HCT116 (cell line): Measurements from ENCODE around the gene TPSD1. TPM values are rescaled to one million over a fixed set of nuclear protein-coding genes. Genes with fewer than 3 reads are reported as not detected.

Source experiments
- ATAC-seq: fragments of 200-7000 bp; cut with Tn5 transposase; 2 replicates; pipeline ENCODE4 v1.9.1; 2020; ENCODE audit warnings: mild to moderate bottlenecking, moderate library complexity
- BruUV-seq: library from RNA; stranded (reverse); fragments of 400-500 nt; replicated peaks from 2 replicates; lab custom pipeline; 2021; lab: Mats Ljungman, UMichigan
- CTCF ChIA-PET: fragments of 300-600 bp; sonication (Branson Sonifier 250); formaldehyde crosslinking; loops from one replicate; lab custom pipeline; 2021; ENCODE audit warnings: antibody characterized with exemption; lab: Charles Lee
- POLR2A ChIA-PET: fragments of 300-600, 350-600 bp; sonication (Branson Sonifier 250); formaldehyde crosslinking; loops from one replicate; lab custom pipeline; 2021; ENCODE audit warnings: antibody characterized with exemption; lab: Charles Lee
- RAD21 ChIA-PET, 2 experiments: fragments of 300-600 bp; sonication (Branson Sonifier 250); formaldehyde crosslinking; loops; one replicate each; lab custom pipeline; 2023; ENCODE audit warnings: low total read pairs in 2 of 2; ENCODE audit not compliant: uncharacterized antibody in 2 of 2, unreplicated experiment in 2 of 2, low non-redundant PET in 1 of 2; lab: Charles Lee
- DNase-seq: peaks from one replicate; pipeline ENCODE4 v3.0.0-alpha.2; 2010; ENCODE audit warnings: low read depth, low spot score
- H2AFZ ChIP-seq: fragments of 200-600 bp; shearing (Covaris generic), sonication (generic); 2 replicates; pipeline ENCODE4 v1.6.1; 2017; ENCODE audit warnings: low read depth, mixed run types, mixed read lengths, antibody characterized with exemption, low read length; ENCODE audit not compliant: poor library complexity, severe bottlenecking
- H3K27ac ChIP-seq: 2 replicates; pipeline ENCODE4 v1.5.1; 2012; ENCODE audit warnings: low read depth, low read length
- H3K27me3 ChIP-seq: fragments of 200-600 bp; sonication (generic); 2 replicates; pipeline ENCODE4 v1.6.1; 2016; ENCODE audit warnings: mixed run types, low read length, mixed read lengths; ENCODE audit not compliant: insufficient read depth
- H3K36me3 ChIP-seq, 2 experiments: fragments of 200-500 bp in 1 of 2; fragments of 200-600 bp in 1 of 2; sonication (Bioruptor generic) in 1 of 2; sonication (generic) in 1 of 2; 2 replicates each; pipeline versions ENCODE4 v1.5.1 to v1.6.1; 2014 to 2016; ENCODE audit warnings: low read length in 2 of 2, inconsistent platforms in 1 of 2, mixed read lengths in 1 of 2, mixed run types in 1 of 2; ENCODE audit not compliant: insufficient read depth in 2 of 2, control insufficient read depth in 1 of 2
- H3K4me1 ChIP-seq, 2 experiments: fragments of 200-600 bp in 1 of 2; sonication (generic) in 1 of 2; 2 replicates each; pipeline versions ENCODE4 v1.5.1 to v1.6.1; 2012 to 2017; ENCODE audit warnings: low read length in 2 of 2, inconsistent platforms in 1 of 2, mild to moderate bottlenecking in 1 of 2, mixed read lengths in 1 of 2, mixed run types in 1 of 2, moderate library complexity in 1 of 2; ENCODE audit not compliant: insufficient read depth in 2 of 2, control insufficient read depth in 1 of 2
- H3K4me2 ChIP-seq: fragments of 200-600 bp; sonication (generic); 2 replicates; pipeline ENCODE4 v1.6.1; 2017; ENCODE audit warnings: mixed run types, low read length, mixed read lengths
- H3K4me3 ChIP-seq, 2 experiments: fragments of 200-600 bp in 1 of 2; sonication (generic) in 1 of 2; replicated peaks in 1 of 2; 2 replicates each; pipeline ENCODE4 v1.5.1; 2011 to 2016; ENCODE audit warnings: low read length in 2 of 2, control low read depth in 1 of 2, low read depth in 1 of 2, mild to moderate bottlenecking in 1 of 2, mixed read lengths in 1 of 2, mixed run types in 1 of 2
- H3K79me2 ChIP-seq: fragments of 200-600 bp; sonication (generic); 2 replicates; pipeline ENCODE4 v1.6.1; 2017; ENCODE audit warnings: mild to moderate bottlenecking, mixed run types, low read length, moderate library complexity, mixed read lengths; ENCODE audit not compliant: insufficient read depth
- H3K9ac ChIP-seq: fragments of 200-600 bp; sonication (generic); 2 replicates; pipeline ENCODE4 v1.6.1; 2016; ENCODE audit warnings: low read length, mixed read lengths
- H3K9me2 ChIP-seq: fragments of 200-600 bp; sonication (generic), shearing (Covaris generic); 2 replicates; pipeline ENCODE4 v1.6.1; 2017; ENCODE audit warnings: mixed run types, mild to moderate bottlenecking, moderate library complexity; ENCODE audit not compliant: insufficient read depth
- H3K9me3 ChIP-seq, 2 experiments: fragments of 200-500 bp in 1 of 2; fragments of 200-600 bp in 1 of 2; sonication (Bioruptor generic) in 1 of 2; sonication (generic) in 1 of 2; 2 replicates each; pipeline ENCODE4 v1.6.1; 2014 to 2017; ENCODE audit warnings: low read length in 2 of 2, mixed read lengths in 2 of 2, inconsistent platforms in 1 of 2, low read depth in 1 of 2, mild to moderate bottlenecking in 1 of 2, mixed run types in 1 of 2, moderate library complexity in 1 of 2; ENCODE audit not compliant: control insufficient read depth in 1 of 2, insufficient read depth in 1 of 2
- H4K20me1 ChIP-seq: fragments of 200-600 bp; sonication (generic), shearing (Covaris generic); 2 replicates; pipeline ENCODE4 v1.6.1; 2017; ENCODE audit warnings: mixed run types, mild to moderate bottlenecking, moderate library complexity; ENCODE audit not compliant: insufficient read depth
- CEBPB ChIP-seq: IDR thresholded peaks from 2 replicates; pipeline ENCODE4 v1.6.1; 2012; ENCODE audit warnings: low read depth
- EGR1 ChIP-seq: IDR thresholded peaks from 2 replicates; pipeline ENCODE4 v1.6.1; 2012; ENCODE audit warnings: low read depth
- ELF1 ChIP-seq: IDR thresholded peaks from 2 replicates; pipeline ENCODE4 v1.6.1; 2012; ENCODE audit warnings: low read depth, borderline replicate concordance
- EZH2 ChIP-seq: fragments of 200-600 bp; sonication (generic); IDR thresholded peaks from 2 replicates; pipeline ENCODE4 v1.6.1; 2017; ENCODE audit warnings: antibody characterized with exemption, mixed run types
- FOSL1 ChIP-seq: IDR thresholded peaks from 2 replicates; pipeline ENCODE4 v1.6.1; 2012; ENCODE audit warnings: low read depth
- MAX ChIP-seq: IDR thresholded peaks from 2 replicates; pipeline ENCODE4 v1.6.1; 2012
- POLR2A ChIP-seq: IDR thresholded peaks from 2 replicates; pipeline ENCODE4 v1.7.0; 2011; ENCODE audit warnings: borderline replicate concordance; ENCODE audit not compliant: insufficient read depth, insufficient read length; ENCODE audit errors: extremely low read depth
- POLR2AphosphoS5 ChIP-seq: IDR thresholded peaks from 2 replicates; pipeline ENCODE4 v1.6.1; 2011; ENCODE audit warnings: mild to moderate bottlenecking, low read depth, low read length, moderate library complexity
- RAD21 ChIP-seq: IDR thresholded peaks from 2 replicates; pipeline ENCODE4 v1.6.1; 2012; ENCODE audit warnings: low read depth, mild to moderate bottlenecking
- SP1 ChIP-seq: IDR thresholded peaks from 2 replicates; pipeline ENCODE4 v1.6.1; 2012; ENCODE audit warnings: low read depth
- TCF7L2 ChIP-seq: IDR thresholded peaks from 2 replicates; pipeline ENCODE4 v1.7.0; 2011; ENCODE audit warnings: borderline replicate concordance, inconsistent platforms; ENCODE audit not compliant: insufficient read depth, insufficient read length; ENCODE audit errors: extremely low read depth
- ZFX ChIP-seq: fragments of 450-650 bp; IDR thresholded peaks from 2 replicates; pipeline ENCODE4 v1.6.1; 2017
- intact Hi-C: fragments of 100-400 bp; cut with micrococcal nuclease; formaldehyde crosslinking; loops from 2 replicates; pipeline ENCODE4 v1.10.0; 2022
- total RNA-seq: library from RNA; stranded (reverse); gene quantifications from one replicate; pipeline ENCODE4 v1.2.1, GENCODE V29; 2021; ENCODE audit not compliant: unreplicated experiment
- TF ChIP-seq, protein P1 (sequence below), 3 experiments: fragments of 200-600 bp in 1 of 3; sonication (generic) in 1 of 3; IDR thresholded peaks in 2 of 3; conservative IDR thresholded peaks in 1 of 3; 2 replicates each; pipeline ENCODE4 v1.5.1; 2012 to 2017; ENCODE audit warnings: low read depth in 2 of 3, low read length in 2 of 3, antibody characterized with exemption in 1 of 3, borderline replicate concordance in 1 of 3, control low read depth in 1 of 3, mild to moderate bottlenecking in 1 of 3, mixed read lengths in 1 of 3, mixed run types in 1 of 3, moderate library complexity in 1 of 3; ENCODE audit not compliant: insufficient read depth in 1 of 3

Gene TPSD1
- total RNA-seq, 1 experiment from 2014 or later, result not detected

- intact Hi-C loops, result no loop called here
- Histone ChIP-seq H2AFZ (no peak overlapping the region), H4K20me1 (no peaks in the 10 kb centered on the region), H3K9ac (no peak overlapping the region), H3K9me2 (no peaks in the 10 kb centered on the region), H3K4me3 (no peak overlapping the region), H3K4me2 (no peak overlapping the region), H3K27me3 (peaks cover 2% of the 10 kb centered on the region; the same call in 1 of the 2 replicates), H3K9me3 (no peaks in the 10 kb centered on the region; a peak in 1 of 4 replicates), H3K36me3 (no peaks in the 10 kb centered on the region), H3K79me2 (no peaks in the 10 kb centered on the region), H3K4me1 (peaks cover 4 to 5% of the 10 kb centered on the region in 2 experiments; a peak in 3 of 4 replicates), H3K27ac (no peak overlapping the region)
- DNase-seq (no peak), ATAC-seq (no peak)
- CTCF ChIA-PET, result no interaction called here
- BruUV-seq, result no TSS peak
- POLR2A ChIA-PET, result no interaction called here
- RAD21 ChIA-PET, result no interaction called here
- TF ChIP-seq EGR1 (no peak), CEBPB (no peak), POLR2AphosphoS5 (no peak), TCF7L2 (no peak), SP1 (no peak), ZFX (no peak), FOSL1 (no peak), MAX (no peak), EZH2 (no peak), POLR2A (no peak), ELF1 (no peak), RAD21 (no peak)
- TF ChIP-seq, protein P1, sequence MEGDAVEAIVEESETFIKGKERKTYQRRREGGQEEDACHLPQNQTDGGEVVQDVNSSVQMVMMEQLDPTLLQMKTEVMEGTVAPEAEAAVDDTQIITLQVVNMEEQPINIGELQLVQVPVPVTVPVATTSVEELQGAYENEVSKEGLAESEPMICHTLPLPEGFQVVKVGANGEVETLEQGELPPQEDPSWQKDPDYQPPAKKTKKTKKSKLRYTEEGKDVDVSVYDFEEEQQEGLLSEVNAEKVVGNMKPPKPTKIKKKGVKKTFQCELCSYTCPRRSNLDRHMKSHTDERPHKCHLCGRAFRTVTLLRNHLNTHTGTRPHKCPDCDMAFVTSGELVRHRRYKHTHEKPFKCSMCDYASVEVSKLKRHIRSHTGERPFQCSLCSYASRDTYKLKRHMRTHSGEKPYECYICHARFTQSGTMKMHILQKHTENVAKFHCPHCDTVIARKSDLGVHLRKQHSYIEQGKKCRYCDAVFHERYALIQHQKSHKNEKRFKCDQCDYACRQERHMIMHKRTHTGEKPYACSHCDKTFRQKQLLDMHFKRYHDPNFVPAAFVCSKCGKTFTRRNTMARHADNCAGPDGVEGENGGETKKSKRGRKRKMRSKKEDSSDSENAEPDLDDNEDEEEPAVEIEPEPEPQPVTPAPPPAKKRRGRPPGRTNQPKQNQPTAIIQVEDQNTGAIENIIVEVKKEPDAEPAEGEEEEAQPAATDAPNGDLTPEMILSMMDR (IDR thresholded peaks at IDR 0.05 in 2 of 3, conservative IDR thresholded peaks at IDR 0.05 in 1 of 3; ENCODE audit: borderline replicate concordance in 1 of 3, insufficient read depth in 1 of 3, low read depth in 2 of 3, low read length in 2 of 3), result no peak
These were observed 8.6 kb downstream of the TPSD1 start for GRCh38 chr16:1264345-1265089.
